HG03159 (cell line): Measurements from ENCODE around the gene ZNF554.
A peak's percentile ranks its signal among the peaks of the same experiment; 100 is the strongest.
"Not testable (repeated sequence)": the region's sequence is repeated elsewhere in the genome, so short reads cannot be mapped to it uniquely, and the experiment has no call there.

ENCODE experiments used
- ATAC-seq: cut with Tn5 transposase; IDR thresholded peaks from one replicate; pipeline ENCODE4 v1.9.1; 2021; ENCODE audit warnings: mild to moderate bottlenecking, moderate library complexity; ENCODE audit not compliant: unreplicated experiment

ZNF554 gene

DNA sequence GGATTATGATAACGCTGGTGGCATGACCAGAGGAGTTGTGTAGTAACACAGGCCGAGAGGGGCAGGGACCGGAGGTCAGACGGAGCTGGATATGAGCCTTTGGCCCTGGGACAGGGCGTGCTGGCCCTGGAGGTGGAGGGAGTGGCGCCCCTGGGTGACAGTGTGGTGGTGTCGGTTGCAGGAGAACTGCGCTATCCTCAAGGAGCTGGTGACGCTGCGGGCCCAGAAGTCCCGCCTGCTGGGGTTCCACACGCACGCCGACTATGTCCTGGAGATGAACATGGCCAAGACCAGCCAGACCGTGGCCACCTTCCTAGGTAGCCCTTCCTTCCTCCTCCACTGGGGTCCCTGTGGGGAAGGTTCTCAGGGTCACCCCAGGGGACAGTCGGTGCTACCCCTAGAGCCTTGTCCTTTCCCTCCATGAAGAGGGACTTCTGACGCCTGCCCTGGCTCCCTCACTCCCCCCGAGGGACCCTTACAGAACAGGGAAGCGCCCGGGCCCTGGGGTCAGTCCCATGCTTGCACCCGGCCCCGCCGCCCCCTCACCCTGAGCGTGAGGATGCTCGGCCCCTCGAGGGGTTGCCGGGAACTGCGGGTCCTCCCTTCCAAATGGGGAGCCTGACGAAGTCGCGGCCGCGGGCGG lies 12.8 kb upstream of the ZNF554 start:
- ATAC-seq = no peak

DNA sequence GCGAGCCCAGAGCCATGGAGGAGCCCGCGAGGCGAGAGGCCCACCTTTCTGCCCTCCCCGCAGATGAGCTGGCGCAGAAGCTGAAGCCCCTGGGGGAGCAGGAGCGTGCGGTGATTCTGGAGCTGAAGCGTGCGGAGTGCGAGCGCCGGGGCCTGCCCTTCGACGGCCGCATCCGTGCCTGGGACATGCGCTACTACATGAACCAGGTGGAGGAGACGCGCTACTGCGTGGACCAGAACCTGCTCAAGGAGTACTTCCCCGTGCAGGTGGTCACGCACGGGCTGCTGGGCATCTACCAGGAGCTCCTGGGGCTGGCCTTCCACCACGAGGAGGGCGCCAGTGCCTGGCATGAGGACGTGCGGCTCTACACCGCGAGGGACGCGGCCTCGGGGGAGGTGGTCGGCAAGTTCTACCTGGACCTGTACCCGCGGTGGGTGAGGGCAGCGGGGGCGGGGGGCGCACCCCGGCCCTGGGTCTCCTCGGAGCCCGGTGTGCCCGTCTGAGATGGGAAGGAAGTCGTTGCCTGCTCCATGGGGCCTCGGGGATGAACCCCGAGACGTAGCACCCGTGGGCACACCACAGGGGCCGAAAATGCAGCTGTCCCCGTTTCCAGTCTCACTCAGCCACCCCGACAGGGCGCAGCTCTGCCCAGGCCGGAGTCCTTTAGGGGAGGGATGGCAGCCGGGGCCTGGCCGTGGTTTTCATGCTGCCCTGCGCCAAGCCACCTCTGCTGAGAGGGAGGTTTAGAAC lies 12.1 kb upstream of the ZNF554 start:
- no peak for ATAC-seq

GRCh38 chr19:2808129-2808941 lies 11.3 kb upstream of the ZNF554 start:
- no peak for ATAC-seq

GRCh38 chr19:2809387-2810140 lies 10.1 kb upstream of the ZNF554 start:
- ATAC-seq = no peak

- ATAC-seq = no peak
Measured at GRCh38 chr19:2810141-2811091, 9.3 kb upstream of the ZNF554 start.

DNA sequence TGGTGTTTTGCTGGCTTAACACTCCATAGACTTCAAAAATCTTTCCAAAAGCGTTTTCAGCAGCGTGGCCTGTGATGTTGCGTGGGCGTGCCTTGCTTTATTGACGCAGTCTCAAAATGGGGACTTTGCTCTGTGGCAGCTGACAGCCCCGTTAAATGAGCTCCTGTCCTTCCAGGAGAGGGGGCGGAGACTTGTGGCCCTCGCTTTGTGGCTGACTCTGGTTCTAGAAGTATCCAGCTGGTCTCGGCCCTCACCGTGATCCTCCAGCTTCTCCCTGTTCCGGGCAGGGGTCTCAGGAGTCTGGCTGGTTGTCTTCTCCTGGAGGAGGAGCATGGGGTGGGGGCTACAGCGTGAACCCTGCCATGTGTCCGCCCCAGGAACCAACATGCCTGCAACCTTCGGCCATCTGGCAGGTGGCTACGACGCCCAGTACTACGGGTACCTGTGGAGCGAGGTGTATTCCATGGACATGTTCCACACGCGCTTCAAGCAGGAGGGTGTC lies 8.4 kb upstream of the ZNF554 start:
- no peak for ATAC-seq

DNA sequence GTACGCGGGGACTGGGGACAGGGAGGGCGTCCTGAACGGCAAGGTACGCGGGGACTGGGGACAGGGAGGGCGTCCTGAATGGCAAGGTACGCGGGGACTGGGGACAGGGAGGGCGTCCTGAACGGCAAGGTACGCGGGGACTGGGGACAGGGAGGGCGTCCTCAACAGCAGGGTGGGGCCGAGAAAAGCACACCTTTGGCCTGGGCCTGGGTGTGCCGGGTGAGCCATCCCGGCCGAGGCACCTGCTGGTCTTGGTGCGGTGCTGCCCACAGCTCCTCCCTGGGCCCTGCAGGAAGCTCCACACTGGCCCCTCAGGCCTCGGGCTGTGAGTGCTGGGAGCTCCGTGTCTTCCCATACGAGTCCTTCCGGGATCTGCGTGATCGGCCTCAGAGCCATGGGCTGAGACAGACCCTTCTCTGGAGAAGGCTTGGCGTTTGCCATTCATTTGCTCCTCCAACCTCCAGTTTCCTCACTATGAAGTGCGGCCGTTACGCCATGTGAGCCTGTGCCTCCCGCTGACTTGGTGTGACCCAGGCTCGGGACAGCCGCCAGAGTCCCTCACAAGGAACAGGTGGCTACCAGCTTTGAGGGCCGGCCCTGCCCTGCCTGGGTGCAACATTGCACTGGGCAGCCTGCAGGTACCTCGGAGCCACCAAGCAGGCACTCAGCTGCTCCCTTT lies 7.8 kb upstream of the ZNF554 start:
- ATAC-seq = no peak

GRCh38 chr19:2812414-2813234 lies 7.0 kb upstream of the ZNF554 start:
- ATAC-seq = no peak

- no peak for ATAC-seq
Measured at GRCh38 chr19:2813235-2814160, 6.2 kb upstream of the ZNF554 start.

DNA sequence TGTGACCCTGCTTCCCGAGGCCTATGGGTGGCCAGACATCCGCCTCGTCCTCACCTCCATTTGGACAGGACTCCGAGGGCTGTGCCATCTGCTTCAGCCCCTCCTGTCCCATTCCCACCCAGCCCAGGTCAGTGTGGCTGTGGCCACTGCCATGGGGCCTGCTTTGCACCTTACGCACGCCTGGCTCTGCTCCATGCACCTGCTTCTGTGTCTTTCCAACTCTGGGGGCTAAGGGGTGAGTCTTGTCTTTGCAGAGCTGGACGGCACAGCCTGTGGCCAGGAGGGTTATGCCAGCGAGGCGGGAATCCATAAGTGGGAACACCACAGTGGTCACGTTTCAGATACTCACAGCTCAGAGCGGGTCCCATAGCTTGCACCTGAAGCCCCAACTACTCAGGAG lies 5.2 kb upstream of the ZNF554 start:
- no peak for ATAC-seq

- no peak for ATAC-seq
Measured at GRCh38 chr19:2815191-2815614, 4.5 kb upstream of the ZNF554 start.

DNA sequence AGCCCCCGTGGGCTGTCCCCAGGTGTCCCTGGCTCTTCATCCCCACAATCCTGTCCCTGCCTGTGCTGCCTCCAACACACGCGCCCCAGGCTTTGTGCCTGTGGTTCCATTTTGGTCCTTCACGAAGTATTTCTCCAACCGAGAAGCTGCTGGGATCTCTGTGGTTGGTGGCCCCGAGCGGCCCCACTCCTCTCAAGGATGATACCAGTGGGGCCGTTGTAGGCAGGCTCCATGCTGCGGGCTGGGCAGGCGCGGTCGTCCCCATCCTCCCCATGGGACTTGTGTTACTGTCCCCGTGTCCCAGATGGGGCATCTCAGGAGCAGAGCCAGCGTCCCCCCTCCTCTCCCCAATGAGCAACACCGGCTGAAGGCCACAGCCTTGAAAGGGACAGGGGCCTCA lies 3.7 kb upstream of the ZNF554 start:
- ATAC-seq = no peak

DNA sequence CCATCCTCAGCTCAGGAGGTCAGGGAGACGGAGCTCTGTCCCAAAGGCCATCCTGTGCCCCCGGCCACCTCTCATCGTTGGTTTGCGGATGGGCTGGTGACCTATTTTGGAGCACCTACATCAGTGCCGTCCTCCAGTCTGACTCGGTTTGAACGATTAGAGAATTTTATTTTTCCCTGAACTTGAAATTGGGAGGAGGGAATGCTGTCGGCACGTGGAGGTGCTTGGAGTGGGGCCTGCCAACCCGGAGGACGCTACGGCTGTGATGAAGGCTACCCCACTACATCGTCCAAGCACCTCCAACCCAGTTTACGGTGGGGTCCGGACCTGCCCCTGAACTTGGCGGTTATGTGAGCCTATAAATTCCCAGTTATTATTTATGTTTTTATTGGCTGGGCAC lies 3.0 kb upstream of the ZNF554 start:
- ATAC-seq = no peak

DNA sequence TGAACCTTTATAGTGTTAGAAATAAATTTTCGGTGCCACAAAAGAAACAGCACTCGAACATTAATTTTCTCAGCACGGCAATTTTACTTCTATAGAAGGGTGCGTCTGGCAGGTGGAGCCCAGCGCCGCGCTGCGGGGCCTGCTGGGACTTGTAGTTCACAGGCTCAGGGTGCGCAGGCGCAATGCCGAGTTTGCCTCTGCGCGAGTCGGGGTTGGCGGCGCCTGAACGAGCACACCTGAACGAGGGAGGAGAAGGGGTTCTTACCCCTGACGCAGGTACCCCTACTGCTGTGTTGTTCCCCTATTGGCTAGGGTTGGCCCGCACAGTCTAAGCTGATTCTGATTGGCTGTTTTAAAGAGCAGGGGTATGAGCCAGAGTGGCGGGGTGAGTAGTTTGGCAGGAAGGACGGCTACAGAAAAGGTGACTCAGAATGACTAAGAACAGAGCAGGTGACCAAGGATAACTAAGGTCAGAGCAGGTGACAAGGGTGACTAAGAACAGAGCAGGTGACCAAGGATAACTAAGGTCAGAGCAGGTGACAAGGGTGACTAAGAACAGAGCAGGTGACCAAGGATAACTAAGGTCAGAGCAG lies 2.3 kb upstream of the ZNF554 start:
- ATAC-seq = not testable (repeated sequence)

GRCh38 chr19:2820112-2820702 lies 539 bp downstream of the ZNF554 start:
- ATAC-seq = peak; percentile 10

DNA sequence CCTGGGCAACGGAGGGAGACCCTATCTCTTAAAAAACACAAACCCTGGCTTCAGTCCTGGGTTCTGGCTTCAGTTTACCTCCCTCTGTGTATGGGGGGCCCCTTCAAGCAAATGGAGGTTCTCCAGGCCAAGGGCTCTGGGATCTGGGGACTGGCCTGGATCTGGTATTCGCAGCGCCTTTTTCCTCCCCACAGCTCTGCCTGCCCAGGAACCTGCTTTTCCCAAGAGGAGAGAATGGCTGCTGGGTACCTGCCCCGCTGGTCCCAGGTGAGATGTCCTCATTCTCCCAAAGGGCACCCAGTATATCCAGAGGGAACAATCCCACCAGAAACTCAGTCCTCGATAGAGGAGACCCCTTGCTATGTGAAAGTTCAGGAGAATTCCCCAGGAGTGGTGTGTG lies 3.2 kb downstream of the ZNF554 start:
- ATAC-seq = no peak

DNA sequence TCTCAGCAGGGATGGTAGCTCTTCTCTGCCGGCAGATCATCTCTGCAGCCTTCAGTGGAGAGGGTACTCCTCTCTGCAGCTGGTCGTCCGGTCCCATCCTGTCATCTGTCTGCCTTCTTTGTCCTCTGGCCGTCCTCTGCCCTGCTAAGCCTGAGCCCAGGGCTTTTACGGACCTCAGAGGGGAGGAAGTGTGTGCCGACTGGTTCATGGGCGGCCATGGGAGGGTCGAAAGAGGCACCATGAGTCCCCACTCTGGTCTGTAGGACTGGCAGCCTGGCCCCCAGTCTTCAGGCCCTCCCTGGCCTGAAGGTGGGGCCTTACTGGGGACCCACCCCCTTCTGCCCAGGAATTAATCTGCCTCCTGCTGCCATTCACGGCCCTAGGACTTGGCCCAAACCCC lies 4.0 kb downstream of the ZNF554 start:
- ATAC-seq = no peak
